Measurements from ENCODE around the gene PLD6.

Gene PLD6

DNA sequence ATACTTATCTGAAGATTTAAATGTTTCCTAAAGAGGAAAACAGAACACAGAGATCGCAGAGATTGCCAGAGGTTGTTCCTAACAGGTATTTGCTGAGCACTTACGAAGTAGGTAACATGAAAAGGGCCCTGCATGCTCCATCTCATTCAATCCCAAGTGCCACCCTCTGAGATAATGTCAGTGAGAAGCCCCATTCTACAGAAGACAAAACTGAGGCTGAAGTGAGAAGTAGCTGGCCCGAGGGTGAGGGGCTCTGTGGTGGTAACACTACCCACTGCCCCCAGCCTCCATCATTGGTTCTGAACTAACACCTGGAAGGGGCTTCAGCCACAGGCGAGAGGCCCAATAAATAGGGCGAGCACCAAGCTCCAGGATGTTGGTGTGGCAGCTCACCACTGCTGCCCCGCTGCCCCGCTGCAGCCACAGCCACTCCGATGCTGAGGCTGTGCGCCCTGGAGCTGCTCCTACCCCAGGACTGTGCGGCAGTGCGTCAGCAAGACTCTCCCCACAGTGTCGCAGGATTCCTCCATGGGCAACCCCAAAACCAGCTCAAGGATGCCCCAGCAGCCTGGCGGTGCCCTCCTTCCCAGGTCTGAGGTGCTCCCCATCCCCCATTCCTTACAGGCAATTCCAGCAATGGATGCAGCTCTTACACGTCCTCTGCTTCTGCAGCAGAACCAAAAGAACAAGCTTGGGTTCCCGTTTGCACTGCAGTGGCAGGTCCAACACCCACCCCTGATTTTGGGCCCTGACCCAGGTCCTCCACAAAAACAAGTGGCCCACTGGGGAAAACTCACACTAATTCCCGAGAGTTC lies 20.5 kb upstream of the PLD6 start:
- H3K4me3 ChIP-seq (replicated peaks; ENCODE audit: low read depth, low read length): no peak overlapping the region
- DNase-seq (ENCODE audit: extremely low read depth, low read depth): no peak
- TF ChIP-seq, protein P1, sequence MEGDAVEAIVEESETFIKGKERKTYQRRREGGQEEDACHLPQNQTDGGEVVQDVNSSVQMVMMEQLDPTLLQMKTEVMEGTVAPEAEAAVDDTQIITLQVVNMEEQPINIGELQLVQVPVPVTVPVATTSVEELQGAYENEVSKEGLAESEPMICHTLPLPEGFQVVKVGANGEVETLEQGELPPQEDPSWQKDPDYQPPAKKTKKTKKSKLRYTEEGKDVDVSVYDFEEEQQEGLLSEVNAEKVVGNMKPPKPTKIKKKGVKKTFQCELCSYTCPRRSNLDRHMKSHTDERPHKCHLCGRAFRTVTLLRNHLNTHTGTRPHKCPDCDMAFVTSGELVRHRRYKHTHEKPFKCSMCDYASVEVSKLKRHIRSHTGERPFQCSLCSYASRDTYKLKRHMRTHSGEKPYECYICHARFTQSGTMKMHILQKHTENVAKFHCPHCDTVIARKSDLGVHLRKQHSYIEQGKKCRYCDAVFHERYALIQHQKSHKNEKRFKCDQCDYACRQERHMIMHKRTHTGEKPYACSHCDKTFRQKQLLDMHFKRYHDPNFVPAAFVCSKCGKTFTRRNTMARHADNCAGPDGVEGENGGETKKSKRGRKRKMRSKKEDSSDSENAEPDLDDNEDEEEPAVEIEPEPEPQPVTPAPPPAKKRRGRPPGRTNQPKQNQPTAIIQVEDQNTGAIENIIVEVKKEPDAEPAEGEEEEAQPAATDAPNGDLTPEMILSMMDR (IDR thresholded peaks at IDR 0.05; ENCODE audit: low read depth, low read length, missing control alignments): no peak

DNA sequence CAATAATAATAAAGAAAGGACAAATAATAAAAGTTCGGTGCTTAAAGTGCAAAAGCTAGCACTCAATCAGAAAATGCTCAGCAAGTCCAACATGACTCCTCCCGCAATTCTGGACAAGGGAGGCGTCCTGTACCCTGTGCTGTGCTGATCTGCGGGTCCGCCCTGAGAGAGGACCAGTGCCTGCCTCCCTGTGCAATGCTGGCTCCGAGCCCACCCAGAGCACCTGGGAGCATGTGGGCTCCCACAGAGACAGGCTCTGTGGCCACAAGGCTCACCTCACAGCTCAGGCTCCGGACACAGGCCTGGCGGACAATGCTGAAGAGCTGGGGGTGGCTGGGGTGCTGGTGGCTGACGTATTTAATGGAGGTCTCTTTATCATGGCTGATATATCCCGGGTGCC lies 19.8 kb upstream of the PLD6 start:
- no peak overlapping the region for H3K4me3 ChIP-seq (replicated peaks; ENCODE audit: low read depth, low read length)
- DNase-seq (ENCODE audit: extremely low read depth, low read depth): no peak
- TF ChIP-seq, protein P1 (IDR thresholded peaks at IDR 0.05; ENCODE audit: low read depth, low read length, missing control alignments): no peak

DNA sequence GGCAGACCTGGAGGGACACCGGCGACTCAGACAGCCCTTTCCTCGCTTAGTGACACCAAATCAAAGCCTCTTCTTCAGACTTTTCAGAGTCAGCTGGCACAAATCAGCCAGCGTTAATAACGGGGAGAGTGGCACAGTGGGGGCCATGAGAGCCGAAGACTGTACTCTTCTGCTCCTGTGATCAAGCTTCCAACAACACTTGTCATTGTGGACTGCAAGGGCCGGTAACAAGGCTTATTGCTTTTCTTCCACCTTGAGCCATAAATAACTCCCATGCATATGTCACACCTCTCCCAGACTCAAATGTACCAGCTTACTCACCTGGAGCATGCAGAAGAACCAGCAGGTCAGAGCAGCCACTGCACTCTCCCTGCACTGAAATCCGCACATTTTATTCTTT lies 18.0 kb upstream of the PLD6 start:
- H3K4me3 ChIP-seq (replicated peaks; ENCODE audit: low read depth, low read length): no peak overlapping the region
- no peak for DNase-seq (ENCODE audit: extremely low read depth, low read depth)
- TF ChIP-seq, protein P1 (IDR thresholded peaks at IDR 0.05; ENCODE audit: low read depth, low read length, missing control alignments): no peak

DNA sequence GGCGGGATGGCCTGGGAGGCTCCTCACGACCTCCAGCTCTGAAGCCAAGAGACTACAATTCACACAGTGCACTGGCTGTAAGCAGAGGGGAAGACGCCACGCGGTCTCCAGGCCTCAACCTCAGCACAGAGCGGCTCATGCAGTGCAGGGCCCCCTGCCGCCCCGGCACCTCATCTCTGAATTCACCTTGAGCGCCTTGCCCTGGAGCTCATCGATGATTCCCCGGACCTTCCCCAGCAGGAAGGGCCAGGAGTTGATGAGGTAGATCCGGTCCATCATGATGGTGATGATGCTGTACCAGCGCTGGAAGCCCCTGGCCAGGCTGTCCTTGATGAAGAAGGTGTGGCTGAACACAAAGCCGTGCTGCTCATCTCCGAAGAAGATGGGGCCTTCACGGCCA lies 17.6 kb upstream of the PLD6 start:
- TF ChIP-seq, protein P1 (IDR thresholded peaks at IDR 0.05; ENCODE audit: low read depth, low read length, missing control alignments): no peak
- no peak for DNase-seq (ENCODE audit: extremely low read depth, low read depth)
- H3K4me3 ChIP-seq (replicated peaks; ENCODE audit: low read depth, low read length): no peak overlapping the region

DNA sequence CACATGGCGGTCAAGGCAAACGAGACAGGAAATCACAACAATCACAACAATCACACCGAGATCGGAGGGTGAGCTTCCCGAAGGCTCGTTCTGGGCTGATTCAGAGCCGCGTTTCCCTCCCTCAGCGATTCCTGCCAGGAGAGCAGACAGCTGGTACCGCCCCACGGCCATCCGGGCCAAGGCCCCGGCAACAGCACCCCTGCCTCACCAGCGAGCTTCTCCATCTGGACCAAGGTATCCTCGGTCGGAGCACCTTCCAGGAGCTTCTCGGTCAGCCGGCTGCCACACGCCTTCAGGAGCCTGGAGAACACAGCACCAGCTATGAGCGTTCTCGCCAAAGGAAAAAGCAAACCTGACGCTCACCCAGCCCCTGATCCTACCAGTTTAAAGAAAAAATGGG lies 15.2 kb upstream of the PLD6 start:
- no peak overlapping the region for H3K4me3 ChIP-seq (replicated peaks; ENCODE audit: low read depth, low read length)
- no peak for DNase-seq (ENCODE audit: extremely low read depth, low read depth)
- TF ChIP-seq, protein P1 (IDR thresholded peaks at IDR 0.05; ENCODE audit: low read depth, low read length, missing control alignments): no peak

DNA sequence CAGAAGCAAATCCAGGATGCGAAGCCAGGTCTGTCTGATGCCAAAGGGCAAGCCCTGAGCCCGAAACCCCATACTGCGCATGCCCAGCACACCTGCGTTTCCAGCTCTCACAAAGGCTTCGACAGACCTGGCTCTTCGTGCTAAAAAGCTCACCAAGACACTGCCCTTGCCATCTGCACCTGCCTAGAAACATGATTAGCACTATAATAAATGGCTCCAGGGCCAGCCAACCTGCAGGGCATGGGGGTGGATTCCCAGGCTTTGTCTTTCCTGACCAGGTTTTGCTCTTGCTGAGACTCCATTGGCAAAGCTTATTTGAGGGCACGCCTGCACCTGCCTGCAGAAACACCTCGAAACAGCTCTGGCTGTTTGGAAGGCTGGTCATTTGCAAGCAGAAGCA lies 14.4 kb upstream of the PLD6 start:
- TF ChIP-seq, protein P1 (IDR thresholded peaks at IDR 0.05; ENCODE audit: low read depth, low read length, missing control alignments): no peak
- no peak for DNase-seq (ENCODE audit: extremely low read depth, low read depth)
- H3K4me3 ChIP-seq (replicated peaks; ENCODE audit: low read depth, low read length): no peak overlapping the region

DNA sequence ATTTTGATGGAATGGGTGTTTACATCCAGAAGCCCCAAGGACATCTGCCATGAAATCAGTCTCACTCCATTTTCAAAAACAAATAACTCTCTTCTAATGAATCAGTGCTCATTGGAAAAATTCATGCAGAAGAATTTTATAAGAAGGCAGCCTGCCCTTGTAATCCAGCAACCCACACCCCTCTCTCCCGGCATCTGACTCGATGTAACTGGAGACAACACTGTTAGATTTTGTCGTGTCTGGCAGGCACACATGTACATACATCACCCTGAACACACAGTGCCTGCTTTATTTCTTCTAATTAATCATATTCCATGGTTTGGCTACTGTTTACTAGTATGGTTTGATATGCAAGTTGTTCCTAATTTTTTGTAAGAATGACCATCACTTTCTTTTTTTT lies 11.9 kb upstream of the PLD6 start:
- TF ChIP-seq, protein P1 (IDR thresholded peaks at IDR 0.05; ENCODE audit: low read depth, low read length, missing control alignments): no peak
- DNase-seq (ENCODE audit: extremely low read depth, low read depth): no peak
- no peak overlapping the region for H3K4me3 ChIP-seq (replicated peaks; ENCODE audit: low read depth, low read length)

Data from HFF-Myc (cell line).